Duodenal mucosa (tissue), 2 donors: ENCODE results near the gene APBB2.

Experiments
- H3K27ac ChIP-seq: one replicate; pipeline ENCODE4 v1.7.0; 2013; ENCODE audit warnings: low read depth, low read length
- H3K27me3 ChIP-seq, 2 donors: one replicate each; pipeline ENCODE4 v1.7.0; 2013; ENCODE audit warnings: low read length in 2 of 2, control low read depth in 1 of 2; ENCODE audit not compliant: insufficient read depth in 2 of 2, control insufficient read depth in 1 of 2
- H3K36me3 ChIP-seq, 2 donors: one replicate each; pipeline ENCODE4 v1.7.0; 2013; ENCODE audit warnings: low read length in 2 of 2, control low read depth in 1 of 2; ENCODE audit not compliant: insufficient read depth in 2 of 2, control insufficient read depth in 1 of 2
- H3K4me1 ChIP-seq, 2 donors: one replicate each; pipeline ENCODE4 v1.7.0; 2013; ENCODE audit warnings: low read length in 2 of 2, control low read depth in 1 of 2; ENCODE audit not compliant: insufficient read depth in 2 of 2, control insufficient read depth in 1 of 2
- H3K4me3 ChIP-seq, 2 donors: one replicate each; pipeline ENCODE4 v1.7.0; 2013; ENCODE audit warnings: low read length in 2 of 2, low read depth in 1 of 2
- H3K9ac ChIP-seq, 2 donors: one replicate each; pipeline ENCODE4 v1.7.0; 2013; ENCODE audit warnings: low read length in 2 of 2, low read depth in 1 of 2
- H3K9me3 ChIP-seq, 2 donors: one replicate each; pipeline ENCODE4 v1.7.0; 2013; ENCODE audit warnings: low read length in 2 of 2, control low read depth in 1 of 2; ENCODE audit not compliant: control insufficient read depth in 1 of 2

Gene APBB2

GRCh38 chr4:41217020-41217333 is 2.6 kb upstream of the APBB2 start:
- Histone ChIP-seq H3K9ac (peak overlapping the region; percentile 73 to 87), H3K36me3 (no peaks in the 10 kb centered on the region), H3K4me1 (peaks cover 13 to 28% of the 10 kb centered on the region in 2 donors), H3K4me3 (peak overlapping the region; percentile 66 to 89), H3K27ac (no peak overlapping the region), H3K27me3 (peaks cover 0 to 4% of the 10 kb centered on the region in 2 donors), H3K9me3 (no peaks in the 10 kb centered on the region)

- Histone ChIP-seq H3K4me3 (peak overlapping the region; percentile 66 to 89), H3K9me3 (no peaks in the 10 kb centered on the region), H3K36me3 (no peaks in the 10 kb centered on the region), H3K9ac (peak overlapping the region; percentile 73 to 87), H3K4me1 (peaks cover 15 to 28% of the 10 kb centered on the region in 2 donors), H3K27me3 (peaks cover 0 to 4% of the 10 kb centered on the region in 2 donors), H3K27ac (peak overlapping the region; percentile 82)
Measured at GRCh38 chr4:41216294-41217019, 2.1 kb upstream of the APBB2 start.

GRCh38 chr4:41215969-41216293 is 1.6 kb upstream of the APBB2 start:
- Histone ChIP-seq H3K27me3 (peaks cover 0 to 4% of the 10 kb centered on the region in 2 donors), H3K9me3 (no peaks in the 10 kb centered on the region), H3K27ac (no peak overlapping the region), H3K9ac (peak overlapping the region; percentile 61 to 73), H3K4me1 (peaks cover 15 to 28% of the 10 kb centered on the region in 2 donors), H3K4me3 (peak overlapping the region; percentile 66 to 89), H3K36me3 (no peaks in the 10 kb centered on the region)

GRCh38 chr4:41215155-41215554 is 813 bp upstream of the APBB2 start:
- peaks cover 19 to 30% of the 10 kb centered on the region in 2 donors for H3K4me1 ChIP-seq
- peak overlapping the region in 1 of 2 donors; percentile 63 for H3K9ac ChIP-seq
- H3K27me3 ChIP-seq: peaks cover 0 to 4% of the 10 kb centered on the region in 2 donors
- H3K27ac ChIP-seq: no peak overlapping the region
- H3K4me3 ChIP-seq: peak overlapping the region; percentile 64 to 89
- no peaks in the 10 kb centered on the region for H3K9me3 ChIP-seq
- no peaks in the 10 kb centered on the region for H3K36me3 ChIP-seq

- H3K36me3 ChIP-seq: no peaks in the 10 kb centered on the region
- H3K27ac ChIP-seq: no peak overlapping the region
- H3K27me3 ChIP-seq: peaks cover 0 to 4% of the 10 kb centered on the region in 2 donors
- peak overlapping the region; percentile 62 to 64 for H3K4me3 ChIP-seq
- H3K9ac ChIP-seq: peak overlapping the region in 1 of 2 donors; percentile 63
- no peaks in the 10 kb centered on the region for H3K9me3 ChIP-seq
- H3K4me1 ChIP-seq: peaks cover 19 to 33% of the 10 kb centered on the region in 2 donors
Measured at GRCh38 chr4:41214825-41215146, 444 bp upstream of the APBB2 start.

- H3K9ac ChIP-seq: peak overlapping the region; percentile 72 to 76
- H3K36me3 ChIP-seq: no peaks in the 10 kb centered on the region
- peak overlapping the region; percentile 82 for H3K4me3 ChIP-seq
- H3K27ac ChIP-seq: no peak overlapping the region
- H3K4me1 ChIP-seq: peaks cover 19 to 33% of the 10 kb centered on the region in 2 donors
- no peaks in the 10 kb centered on the region for H3K9me3 ChIP-seq
- peaks cover 0 to 4% of the 10 kb centered on the region in 2 donors for H3K27me3 ChIP-seq
Measured at GRCh38 chr4:41213625-41214135, 662 bp downstream of the APBB2 start.

- H3K36me3 ChIP-seq: no peaks in the 10 kb centered on the region
- no peaks in the 10 kb centered on the region for H3K9me3 ChIP-seq
- peak overlapping the region; percentile 82 for H3K4me3 ChIP-seq
- H3K9ac ChIP-seq: peak overlapping the region; percentile 72 to 76
- peaks cover 19 to 33% of the 10 kb centered on the region in 2 donors for H3K4me1 ChIP-seq
- no peak overlapping the region for H3K27ac ChIP-seq
- H3K27me3 ChIP-seq: peaks cover 0 to 4% of the 10 kb centered on the region in 2 donors
Measured at GRCh38 chr4:41212616-41213203, 1.6 kb downstream of the APBB2 start.

- H3K4me3 ChIP-seq: peak overlapping the region; percentile 82
- no peaks in the 10 kb centered on the region for H3K9me3 ChIP-seq
- no peak overlapping the region for H3K27ac ChIP-seq
- peaks cover 0 to 4% of the 10 kb centered on the region in 2 donors for H3K27me3 ChIP-seq
- H3K9ac ChIP-seq: peak overlapping the region in 1 of 2 donors; percentile 72
- H3K4me1 ChIP-seq: peaks cover 19 to 32% of the 10 kb centered on the region in 2 donors
- H3K36me3 ChIP-seq: no peaks in the 10 kb centered on the region
Measured at GRCh38 chr4:41211951-41212615, 2.3 kb downstream of the APBB2 start.

- H3K27me3 ChIP-seq: peaks cover 0 to 4% of the 10 kb centered on the region in 2 donors
- H3K4me1 ChIP-seq: peaks cover 19 to 22% of the 10 kb centered on the region in 2 donors
- H3K9me3 ChIP-seq: no peaks in the 10 kb centered on the region
- H3K9ac ChIP-seq: peak overlapping the region in 1 of 2 donors; percentile 13
- no peaks in the 10 kb centered on the region for H3K36me3 ChIP-seq
- H3K27ac ChIP-seq: no peak overlapping the region
- peak overlapping the region; percentile 45 to 61 for H3K4me3 ChIP-seq
Measured at GRCh38 chr4:41209901-41210300, 4.4 kb downstream of the APBB2 start.

- Histone ChIP-seq H3K27ac (no peak overlapping the region), H3K9me3 (no peaks in the 10 kb centered on the region), H3K4me3 (peak overlapping the region; percentile 45 to 61), H3K27me3 (peaks cover 0 to 4% of the 10 kb centered on the region in 2 donors), H3K4me1 (peaks cover 25 to 26% of the 10 kb centered on the region in 2 donors), H3K36me3 (no peaks in the 10 kb centered on the region), H3K9ac (peak overlapping the region in 1 of 2 donors; percentile 20)
Measured at GRCh38 chr4:41209187-41209586, 5.2 kb downstream of the APBB2 start.
